Progenitor cell of endocrine pancreas (in vitro differentiated cells): ENCODE results near the gene ATL1. TPM values are rescaled to one million over a fixed set of nuclear protein-coding genes. Genes with fewer than 3 reads are reported as not detected.

Source experiments
- DNase-seq: peaks from one replicate; pipeline ENCODE4 v3.0.0; 2021; ENCODE audit warnings: low spot score; ENCODE audit not compliant: unreplicated experiment
- H3K27ac Mint-ChIP-seq: 2 replicates; pipeline ENCODE4 v1.8.0; 2021; ENCODE audit warnings: mild to moderate bottlenecking, moderate library complexity, mixed read lengths
- H3K27me3 Mint-ChIP-seq: 2 replicates; pipeline ENCODE4 v1.8.0; 2021; ENCODE audit warnings: mixed read lengths
- H3K36me3 Mint-ChIP-seq: 2 replicates; pipeline ENCODE4 v1.8.0; 2022; ENCODE audit warnings: mixed read lengths; ENCODE audit not compliant: insufficient read depth
- H3K4me1 Mint-ChIP-seq: 2 replicates; pipeline ENCODE4 v1.8.0; 2021; ENCODE audit warnings: low read depth, mixed read lengths
- H3K4me3 Mint-ChIP-seq: 2 replicates; pipeline ENCODE4 v1.8.0; 2021; ENCODE audit warnings: low read depth, mild to moderate bottlenecking, moderate library complexity, mixed read lengths
- H3K9me3 Mint-ChIP-seq: 2 replicates; pipeline ENCODE4 v1.8.0; 2021; ENCODE audit warnings: low read depth, mixed read lengths
- CTCF ChIP-seq: fragments of 200-600 bp; sonication (generic); IDR thresholded peaks from one replicate; pipeline ENCODE4 v1.5.0; 2021; ENCODE audit warnings: antibody characterized with exemption, mild to moderate bottlenecking; ENCODE audit not compliant: unreplicated experiment
- total RNA-seq: library from RNA; stranded (reverse); gene quantifications from 2 replicates; pipeline ENCODE4 v1.2.1, GENCODE V29; 2021

Gene ATL1
- total RNA-seq, 1 donor from 2014 or later: 6.8 TPM

DNA sequence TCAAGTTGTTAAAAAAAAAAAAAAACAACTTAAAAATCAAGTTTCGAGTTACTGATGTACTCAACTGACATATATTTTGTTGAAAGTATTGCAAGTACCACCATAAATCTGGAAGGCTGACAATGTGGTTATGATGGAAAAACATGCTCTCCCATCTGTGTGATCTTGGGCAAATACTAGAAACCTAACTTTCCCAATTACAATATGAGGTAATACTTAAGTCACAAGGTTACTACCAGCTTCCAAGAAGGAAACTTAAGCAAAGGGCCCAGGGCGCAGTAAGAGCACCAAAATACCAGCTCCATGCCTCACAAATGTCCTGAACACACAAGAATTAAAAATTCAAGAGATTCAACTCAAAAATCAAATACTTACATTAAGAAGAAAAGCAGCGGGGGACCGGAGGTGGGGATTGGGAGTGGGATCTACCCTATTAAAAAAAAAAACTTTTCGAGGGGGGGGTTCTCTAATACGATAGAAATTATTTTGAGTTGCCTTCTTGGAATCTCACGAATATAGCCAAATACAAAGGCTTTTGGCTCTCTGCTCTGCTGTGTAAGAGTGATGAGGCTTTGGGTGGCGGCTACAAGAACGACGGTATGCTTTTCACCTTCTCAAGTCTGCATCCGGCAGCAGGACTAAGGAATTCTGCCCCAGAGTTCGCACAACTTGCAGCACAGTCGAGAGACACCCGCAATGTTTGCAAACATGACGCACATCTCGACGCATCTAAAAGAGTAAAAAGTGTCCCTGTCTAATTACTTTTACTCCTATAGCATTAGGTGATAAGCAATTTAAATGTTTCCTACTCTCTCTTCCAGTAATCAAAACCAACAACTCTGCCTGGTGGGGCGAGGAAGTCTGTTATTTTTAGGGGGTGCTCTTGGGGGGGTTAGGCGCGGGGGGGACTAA lies 107.1 kb downstream of the ATL1 start:
- DNase-seq: no peak
- no peak for TF ChIP-seq CTCF
- peaks cover 9% of the 10 kb centered on the region for H3K4me1 Mint-ChIP-seq
- no peaks in the 10 kb centered on the region for H3K9me3 Mint-ChIP-seq
- no peak overlapping the region for H3K4me3 Mint-ChIP-seq
- no peaks in the 10 kb centered on the region for H3K27me3 Mint-ChIP-seq
- peak overlapping the region; percentile 85 for H3K27ac Mint-ChIP-seq
- H3K36me3 Mint-ChIP-seq: peaks cover 12% of the 10 kb centered on the region

GRCh38 chr14:50667684-50667995 lies 107.7 kb downstream of the ATL1 start:
- DNase-seq: peak; percentile 36
- Mint-ChIP-seq H3K36me3 (peaks cover 12% of the 10 kb centered on the region), H3K27ac (peak overlapping the region; percentile 85), H3K4me1 (peaks cover 9% of the 10 kb centered on the region), H3K9me3 (no peaks in the 10 kb centered on the region), H3K27me3 (no peaks in the 10 kb centered on the region), H3K4me3 (no peak overlapping the region)
- peak; percentile 38 for TF ChIP-seq CTCF

- Mint-ChIP-seq H3K27ac (peak within 1 kb of the TSS; percentile 85), H3K9me3 (no peaks in the 10 kb centered on the region), H3K4me1 (peaks cover 9% of the 10 kb centered on the region), H3K27me3 (no peaks in the 10 kb centered on the region), H3K36me3 (peaks cover 9% of the 10 kb centered on the region), H3K4me3 (no peak within 1 kb of the TSS)
- TF ChIP-seq CTCF: peak; percentile 3
- DNase-seq: peak; percentile 73
Measured at GRCh38 chr14:50667996-50668825, 108.3 kb downstream of the ATL1 start, which contains the start of gene SAV1. Gene SAV1 (minus strand): TSS chr14:50668306. CDS start chr14:50667967, 339 bp downstream.

DNA sequence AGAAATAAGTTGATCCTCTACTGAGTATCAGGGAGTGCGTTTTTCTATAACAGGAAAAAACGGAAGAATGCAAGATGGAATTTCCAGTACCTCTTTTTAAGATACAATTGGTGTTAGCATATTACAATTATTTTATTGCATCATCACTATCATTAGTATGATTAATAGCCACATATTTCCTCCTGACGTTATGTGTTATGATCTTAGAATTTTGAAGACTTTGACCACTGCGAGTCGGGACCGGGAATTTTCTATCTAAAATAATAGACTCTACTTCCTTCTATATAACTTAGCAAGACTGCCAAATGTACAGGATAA lies 108.8 kb downstream of the ATL1 start:
- Mint-ChIP-seq H3K27me3 (no peaks in the 10 kb centered on the region), H3K27ac (no peak overlapping the region), H3K36me3 (peaks cover 6% of the 10 kb centered on the region), H3K4me3 (no peak overlapping the region), H3K9me3 (no peaks in the 10 kb centered on the region), H3K4me1 (peaks cover 9% of the 10 kb centered on the region)
- no peak for DNase-seq
- TF ChIP-seq CTCF: peak; percentile 3

DNA sequence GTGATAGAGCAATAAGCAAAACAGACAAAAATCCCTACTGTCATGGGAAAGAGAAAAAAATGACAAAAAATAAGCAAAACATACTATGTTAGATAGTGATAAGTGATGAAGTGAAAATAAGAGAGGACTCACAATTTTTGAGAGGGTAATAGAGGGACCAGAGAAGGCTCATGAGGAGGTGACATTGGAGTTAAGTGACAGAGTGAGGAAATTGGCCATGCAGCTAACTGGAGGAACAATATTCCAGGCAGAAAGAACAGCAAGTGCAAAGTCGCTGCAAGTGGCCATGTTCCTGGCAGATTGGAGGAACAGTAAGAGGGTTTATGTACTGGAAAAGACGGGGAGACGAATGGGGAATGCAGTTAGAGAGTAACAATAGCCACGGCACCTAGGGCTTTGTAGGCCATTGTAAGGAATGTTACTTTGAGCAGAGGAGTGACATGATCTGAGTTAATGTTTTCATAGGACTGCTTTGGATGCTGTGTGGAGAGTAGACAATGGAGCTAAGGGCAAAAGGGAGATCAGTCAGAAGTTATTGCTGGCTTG lies 109.6 kb downstream of the ATL1 start:
- DNase-seq: no peak
- Mint-ChIP-seq H3K4me3 (no peak overlapping the region), H3K36me3 (peaks cover 3% of the 10 kb centered on the region), H3K9me3 (no peaks in the 10 kb centered on the region), H3K4me1 (peaks cover 9% of the 10 kb centered on the region), H3K27me3 (no peaks in the 10 kb centered on the region), H3K27ac (no peak overlapping the region)
- no peak for TF ChIP-seq CTCF
